C4-2B (cell line): Measurements from ENCODE around the gene PEX16.

ENCODE experiments used
- H3K27ac ChIP-seq: fragments of 450-650 bp; 2 replicates; pipeline ENCODE4 v1.5.1; 2017
- ZFX ChIP-seq: fragments of 450-650 bp; IDR thresholded peaks from 2 replicates; pipeline ENCODE4 v1.6.1; 2017
- TF ChIP-seq, protein P1 (sequence below): fragments of 450-650 bp; conservative IDR thresholded peaks from 2 replicates; pipeline ENCODE4 v1.5.1; 2017; ENCODE audit warnings: mild to moderate bottlenecking

The PEX16 gene

DNA sequence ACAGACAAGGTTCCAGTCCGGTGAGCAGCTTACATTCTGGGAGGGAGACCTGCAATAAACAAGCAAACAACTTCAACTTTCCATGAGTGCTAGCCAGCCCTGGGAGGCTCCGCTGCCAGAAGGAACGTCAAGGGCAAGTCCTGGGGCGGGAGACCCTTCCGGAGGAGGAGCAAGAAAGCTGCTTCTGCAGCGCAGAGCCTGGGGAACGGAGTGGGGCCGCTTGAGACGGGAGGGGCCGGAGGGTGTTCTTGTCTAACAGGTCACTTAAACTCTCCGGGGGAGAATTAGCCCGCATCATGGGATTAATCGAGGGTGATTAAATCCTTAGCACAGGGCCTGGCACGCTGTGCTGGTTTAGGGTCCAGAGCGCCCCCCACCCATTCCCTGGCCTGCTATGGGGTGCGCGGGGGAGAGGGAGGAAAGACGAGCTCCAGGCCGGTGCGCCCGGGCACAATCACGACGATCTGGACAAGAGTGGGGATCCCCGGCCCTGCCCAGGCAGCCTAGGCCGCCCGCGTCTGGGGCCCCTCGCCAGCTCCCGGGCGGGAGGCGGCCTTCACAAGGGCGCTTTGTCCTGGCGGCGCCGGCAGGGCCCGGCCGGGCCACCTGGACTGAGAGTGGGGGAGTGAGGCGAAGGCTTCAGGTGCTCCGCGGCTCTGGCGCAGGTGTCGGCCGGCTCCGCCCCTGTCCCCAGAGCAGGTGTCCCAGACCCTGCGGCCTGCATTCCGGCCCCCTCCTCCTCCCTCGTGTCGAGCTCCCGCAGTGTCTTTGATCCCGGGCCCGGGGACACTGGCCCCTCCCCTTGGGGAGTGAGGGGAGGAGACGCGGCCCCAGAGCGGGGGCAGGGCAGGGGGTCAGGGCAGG is 4.1 kb upstream of the PEX16 start:
- peak overlapping the region; percentile 90 for H3K27ac ChIP-seq

DNA sequence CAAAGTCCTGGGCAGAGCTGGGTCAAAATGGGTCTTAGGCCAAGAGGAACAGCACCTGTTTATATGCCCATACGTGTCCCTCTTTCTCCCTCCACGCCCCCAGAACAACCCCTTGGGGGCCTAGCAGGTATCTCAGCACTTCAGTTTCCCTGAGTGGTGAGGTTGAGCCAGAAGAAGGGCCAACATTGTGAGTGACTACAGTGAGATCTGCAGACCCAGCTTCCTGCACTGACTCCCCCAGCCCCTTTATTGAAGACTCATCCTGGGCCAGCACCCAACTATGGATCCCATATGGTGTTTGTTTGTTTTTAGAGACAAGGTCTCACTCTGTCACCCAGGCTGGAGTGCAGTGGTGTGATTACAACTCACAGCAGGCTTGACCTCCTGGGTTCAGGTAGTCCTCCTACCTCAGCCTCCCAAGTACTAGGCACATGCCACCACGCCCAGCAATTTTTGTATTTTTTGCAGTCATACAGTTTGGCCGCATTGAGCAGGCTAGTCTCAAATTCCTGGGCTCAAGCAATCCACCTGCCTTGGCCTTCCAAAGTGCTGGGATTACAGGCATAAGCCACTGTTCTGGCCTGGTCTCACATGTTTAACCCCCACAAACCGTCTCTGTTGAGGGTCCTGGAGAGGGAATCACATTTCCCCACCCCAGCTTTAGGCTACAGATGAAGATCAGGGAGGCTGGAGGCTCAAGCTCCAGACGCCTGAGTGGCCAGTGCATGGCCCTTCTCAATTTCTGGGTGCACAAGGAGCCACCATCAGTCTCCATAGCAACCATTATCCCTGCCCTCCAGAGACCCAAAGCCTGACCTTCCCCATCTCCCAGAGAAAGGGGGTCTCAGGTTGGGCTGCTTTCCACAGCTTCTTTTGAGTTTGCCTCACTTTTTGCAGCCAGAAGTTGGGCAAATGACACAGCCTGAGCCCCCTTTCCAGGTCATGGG is 3.1 kb upstream of the PEX16 start:
- peak overlapping the region; percentile 90 for H3K27ac ChIP-seq
- TF ChIP-seq, protein P1, sequence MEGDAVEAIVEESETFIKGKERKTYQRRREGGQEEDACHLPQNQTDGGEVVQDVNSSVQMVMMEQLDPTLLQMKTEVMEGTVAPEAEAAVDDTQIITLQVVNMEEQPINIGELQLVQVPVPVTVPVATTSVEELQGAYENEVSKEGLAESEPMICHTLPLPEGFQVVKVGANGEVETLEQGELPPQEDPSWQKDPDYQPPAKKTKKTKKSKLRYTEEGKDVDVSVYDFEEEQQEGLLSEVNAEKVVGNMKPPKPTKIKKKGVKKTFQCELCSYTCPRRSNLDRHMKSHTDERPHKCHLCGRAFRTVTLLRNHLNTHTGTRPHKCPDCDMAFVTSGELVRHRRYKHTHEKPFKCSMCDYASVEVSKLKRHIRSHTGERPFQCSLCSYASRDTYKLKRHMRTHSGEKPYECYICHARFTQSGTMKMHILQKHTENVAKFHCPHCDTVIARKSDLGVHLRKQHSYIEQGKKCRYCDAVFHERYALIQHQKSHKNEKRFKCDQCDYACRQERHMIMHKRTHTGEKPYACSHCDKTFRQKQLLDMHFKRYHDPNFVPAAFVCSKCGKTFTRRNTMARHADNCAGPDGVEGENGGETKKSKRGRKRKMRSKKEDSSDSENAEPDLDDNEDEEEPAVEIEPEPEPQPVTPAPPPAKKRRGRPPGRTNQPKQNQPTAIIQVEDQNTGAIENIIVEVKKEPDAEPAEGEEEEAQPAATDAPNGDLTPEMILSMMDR: no peak
- TF ChIP-seq ZFX: no peak

More for the DNA sequence above, 4.1 kb upstream of the PEX16 start:
- TF ChIP-seq ZFX: peak; percentile 48; the same call in 1 of the 2 replicates
- TF ChIP-seq, protein P1: no peak

DNA sequence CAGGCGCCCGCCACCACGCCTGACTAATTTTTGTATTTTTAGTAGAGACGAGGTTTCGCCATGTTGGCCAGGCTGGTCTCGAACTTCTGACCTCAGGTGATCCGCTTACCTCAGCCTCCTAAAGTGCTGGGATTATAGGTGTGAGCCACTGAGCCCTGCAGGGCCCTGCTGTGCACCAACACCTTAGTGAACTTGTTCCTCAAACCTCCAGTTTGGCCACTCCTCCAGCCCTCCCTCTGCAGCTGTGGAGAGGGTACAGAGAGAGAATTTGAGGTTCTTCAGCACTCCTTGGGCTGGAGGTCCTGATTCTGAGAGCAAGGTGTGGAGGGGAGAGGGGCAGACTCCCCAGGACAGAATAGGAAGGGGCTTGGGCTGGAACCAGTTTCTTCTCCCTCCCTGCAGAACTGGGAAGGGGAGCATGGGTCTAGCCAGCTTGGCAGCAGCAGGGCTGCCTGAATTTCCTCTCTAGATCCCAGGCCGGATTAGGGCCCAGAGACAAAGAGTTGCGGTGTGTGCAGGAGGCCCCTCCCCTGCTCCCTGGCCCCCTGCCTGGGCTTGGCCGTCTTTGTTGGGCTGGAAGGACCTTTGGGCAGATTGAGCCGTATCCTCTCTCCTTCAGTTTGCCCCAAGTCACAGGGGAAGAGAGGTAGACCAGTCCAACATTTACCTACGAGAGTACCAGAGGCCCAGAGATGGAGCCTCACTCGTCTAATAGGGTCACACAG is 2.3 kb upstream of the PEX16 start:
- no peak for TF ChIP-seq ZFX
- TF ChIP-seq, protein P1: no peak
- peak overlapping the region; percentile 90 for H3K27ac ChIP-seq

DNA sequence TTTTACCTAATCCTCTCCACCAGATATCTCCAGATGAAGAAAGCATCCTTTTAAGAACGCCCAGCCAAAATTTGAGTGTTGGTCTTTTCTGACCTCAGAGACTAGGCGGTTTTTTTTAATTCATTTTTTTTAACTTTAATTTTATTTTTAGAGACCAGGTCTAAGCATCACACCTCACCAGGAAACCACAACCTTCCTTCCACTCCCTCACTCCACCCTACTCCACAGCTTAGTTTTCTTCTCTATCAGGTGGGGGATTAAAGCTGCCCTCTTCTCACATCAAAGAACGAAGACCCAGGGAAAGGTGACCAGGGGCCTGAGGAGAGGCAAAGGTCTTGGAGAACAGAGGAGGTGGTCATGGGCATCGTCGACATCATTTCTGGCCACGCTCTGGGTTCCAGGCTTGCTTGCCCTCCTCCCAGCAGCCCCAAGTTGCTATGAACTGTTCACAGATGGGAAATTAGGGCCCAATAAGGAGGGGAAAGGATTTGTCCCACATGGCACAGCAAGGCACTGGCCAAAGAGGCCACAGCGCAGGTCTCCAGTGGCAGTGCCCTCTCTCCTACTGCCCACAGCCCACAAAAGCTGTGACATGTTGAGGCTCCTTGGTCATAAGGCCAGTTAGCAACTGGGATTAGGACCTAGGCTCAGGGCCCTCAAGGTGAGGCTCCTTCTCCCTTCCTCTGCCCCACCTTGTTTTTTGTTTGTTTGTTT is 1.4 kb upstream of the PEX16 start:
- peak overlapping the region; percentile 90 for H3K27ac ChIP-seq
- TF ChIP-seq, protein P1: no peak
- TF ChIP-seq ZFX: no peak

DNA sequence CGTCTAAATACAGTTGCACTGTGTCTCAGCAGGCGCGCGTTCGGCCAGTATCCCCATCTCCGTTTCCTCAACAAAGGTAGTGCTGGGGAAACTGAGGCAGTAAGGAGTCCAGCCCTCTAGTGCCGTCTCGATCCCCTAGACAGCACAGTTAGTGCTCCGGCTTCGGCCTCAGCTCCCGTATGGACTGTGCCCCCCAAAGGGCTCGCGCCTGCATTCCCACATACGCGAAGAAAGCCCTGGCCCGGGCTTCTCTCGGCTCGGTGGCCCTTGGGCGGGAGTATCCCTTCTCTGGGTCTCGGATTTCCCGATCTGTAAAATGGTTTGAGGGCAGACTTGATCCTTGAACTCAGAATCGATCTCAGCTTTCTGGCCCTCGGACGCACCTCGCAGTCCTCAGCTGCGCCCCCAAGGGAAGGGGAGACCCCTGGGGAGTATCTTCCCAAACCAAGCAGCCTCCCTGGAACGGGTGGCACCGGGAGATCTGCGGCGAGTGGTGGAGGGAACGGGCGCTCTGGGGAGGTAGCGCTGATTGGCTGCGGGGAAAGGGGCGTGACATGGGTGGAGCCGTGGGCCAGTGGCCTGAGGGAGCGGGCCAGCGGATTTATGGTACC is 759 bp upstream of the PEX16 start:
- no peak for TF ChIP-seq ZFX
- TF ChIP-seq, protein P1: no peak
- peak overlapping the region; percentile 90 for H3K27ac ChIP-seq

DNA sequence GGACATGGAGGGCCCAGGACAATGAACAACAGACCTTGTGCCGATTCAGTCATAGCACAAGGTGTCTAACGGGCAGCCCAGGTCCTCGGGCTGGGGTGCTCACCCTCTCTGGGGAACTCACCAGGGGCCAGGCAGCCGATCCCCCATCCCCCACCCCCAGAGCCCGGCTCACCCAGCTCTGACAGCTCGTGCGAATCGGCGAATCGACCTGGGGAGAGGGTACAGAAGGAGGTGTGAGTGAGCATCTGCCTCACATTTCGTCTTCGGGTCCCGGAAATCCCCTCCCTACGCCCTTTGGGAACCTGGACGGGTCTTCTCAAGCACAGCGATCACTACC is 423 bp downstream of the PEX16 start:
- H3K27ac ChIP-seq: peak overlapping the region; percentile 90
- TF ChIP-seq, protein P1: no peak
- TF ChIP-seq ZFX: no peak
